ENCODE data around the gene BPGM. TPM values are rescaled to one million over a fixed set of nuclear protein-coding genes. Genes with fewer than 3 reads are reported as not detected.

BPGM gene
- total RNA-seq, 1 experiment from 2014 or later, result 10.0 TPM

DNA sequence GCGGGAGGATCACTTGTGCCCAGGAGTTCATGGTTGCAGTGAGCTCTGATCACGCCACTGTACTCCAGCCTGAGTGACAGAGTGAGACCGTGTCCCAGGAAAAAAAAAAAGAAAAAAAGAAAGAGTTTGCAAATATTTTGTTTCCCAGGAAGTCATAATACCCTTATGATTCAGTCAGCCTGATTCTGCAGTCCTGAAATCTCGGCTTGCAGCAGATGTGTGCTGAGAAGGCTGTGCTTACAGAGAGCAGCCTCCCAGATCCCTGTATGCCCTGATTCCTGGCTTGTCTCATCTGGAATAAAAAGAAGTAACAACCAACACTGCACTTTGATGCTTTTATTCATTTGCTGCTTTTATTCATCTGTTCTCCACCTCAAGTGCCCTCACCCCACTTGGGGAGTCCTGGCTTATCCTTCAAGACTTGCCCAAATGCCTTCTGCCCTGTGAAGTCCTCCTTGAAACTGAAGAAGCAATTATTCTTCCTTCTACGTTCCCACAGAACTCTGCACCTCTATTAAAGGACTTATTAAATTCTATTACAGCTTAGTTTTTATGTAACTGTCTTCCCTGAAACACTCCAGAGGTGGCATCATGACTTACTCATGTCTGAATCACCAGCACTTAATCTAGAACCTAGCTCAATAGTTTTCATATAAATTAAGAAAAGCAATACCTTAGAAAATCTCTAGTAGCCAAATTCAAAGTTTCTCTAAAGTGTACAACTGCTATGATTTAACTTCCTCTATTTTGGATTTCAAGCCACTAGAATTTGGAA lies 27.7 kb upstream of the BPGM start:
- Histone ChIP-seq H3K9me2 (ENCODE audit: insufficient read depth) (no peaks in the 10 kb centered on the region), H3K27ac (ENCODE audit: low read depth, low read length) (no peak overlapping the region), H4K20me1 (ENCODE audit: insufficient read depth) (no peaks in the 10 kb centered on the region), H3K4me3 (replicated peaks in 1 of 2; ENCODE audit: low read depth in 1 of 2, low read length in 2 of 2) (no peak overlapping the region), H3K36me3 (ENCODE audit: control insufficient read depth in 1 of 2, insufficient read depth in 2 of 2, low read length in 2 of 2) (no peaks in the 10 kb centered on the region), H2AFZ (ENCODE audit: low read depth, low read length, poor library complexity, severe bottlenecking) (no peak overlapping the region), H3K4me2 (ENCODE audit: low read length) (no peak overlapping the region), H3K9me3 (ENCODE audit: control insufficient read depth in 1 of 2, insufficient read depth in 1 of 2, low read depth in 1 of 2, low read length in 2 of 2) (no peaks in the 10 kb centered on the region), H3K4me1 (ENCODE audit: control insufficient read depth in 1 of 2, insufficient read depth in 2 of 2, low read length in 2 of 2) (peaks cover 0 to 3% of the 10 kb centered on the region in 2 experiments; a peak in 1 of 4 replicates), H3K79me2 (ENCODE audit: insufficient read depth, low read length) (no peaks in the 10 kb centered on the region), H3K27me3 (ENCODE audit: insufficient read depth, low read length) (peaks cover 11% of the 10 kb centered on the region; the same call in 1 of the 2 replicates), H3K9ac (ENCODE audit: low read length) (no peak overlapping the region)
- ATAC-seq, result no peak
- TF ChIP-seq, protein P1, sequence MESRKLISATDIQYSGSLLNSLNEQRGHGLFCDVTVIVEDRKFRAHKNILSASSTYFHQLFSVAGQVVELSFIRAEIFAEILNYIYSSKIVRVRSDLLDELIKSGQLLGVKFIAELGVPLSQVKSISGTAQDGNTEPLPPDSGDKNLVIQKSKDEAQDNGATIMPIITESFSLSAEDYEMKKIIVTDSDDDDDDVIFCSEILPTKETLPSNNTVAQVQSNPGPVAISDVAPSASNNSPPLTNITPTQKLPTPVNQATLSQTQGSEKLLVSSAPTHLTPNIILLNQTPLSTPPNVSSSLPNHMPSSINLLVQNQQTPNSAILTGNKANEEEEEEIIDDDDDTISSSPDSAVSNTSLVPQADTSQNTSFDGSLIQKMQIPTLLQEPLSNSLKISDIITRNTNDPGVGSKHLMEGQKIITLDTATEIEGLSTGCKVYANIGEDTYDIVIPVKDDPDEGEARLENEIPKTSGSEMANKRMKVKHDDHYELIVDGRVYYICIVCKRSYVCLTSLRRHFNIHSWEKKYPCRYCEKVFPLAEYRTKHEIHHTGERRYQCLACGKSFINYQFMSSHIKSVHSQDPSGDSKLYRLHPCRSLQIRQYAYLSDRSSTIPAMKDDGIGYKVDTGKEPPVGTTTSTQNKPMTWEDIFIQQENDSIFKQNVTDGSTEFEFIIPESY (IDR thresholded peaks at IDR 0.05; ENCODE audit: extremely low read depth, insufficient replicate concordance, low read length), result no peak
- TF ChIP-seq, protein P2, sequence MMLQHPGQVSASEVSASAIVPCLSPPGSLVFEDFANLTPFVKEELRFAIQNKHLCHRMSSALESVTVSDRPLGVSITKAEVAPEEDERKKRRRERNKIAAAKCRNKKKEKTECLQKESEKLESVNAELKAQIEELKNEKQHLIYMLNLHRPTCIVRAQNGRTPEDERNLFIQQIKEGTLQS (IDR thresholded peaks at IDR 0.05), result no peak
- TF ChIP-seq EZH2phosphoT487 (IDR thresholded peaks at IDR 0.05; ENCODE audit: borderline replicate concordance) (no peak), SIN3A (IDR thresholded peaks at IDR 0.05; ENCODE audit: low read depth) (no peak), ZFX (IDR thresholded peaks at IDR 0.05) (no peak), FOSL1 (IDR thresholded peaks at IDR 0.05; ENCODE audit: low read depth) (no peak), CEBPB (IDR thresholded peaks at IDR 0.05; ENCODE audit: low read depth) (no peak), JUND (IDR thresholded peaks at IDR 0.05) (no peak), POLR2A (IDR thresholded peaks at IDR 0.05; ENCODE audit: borderline replicate concordance, extremely low read depth, insufficient read depth, insufficient read length) (no peak), ZNF274 (IDR thresholded peaks at IDR 0.05; ENCODE audit: low read depth, low read length) (no peak), SP1 (IDR thresholded peaks at IDR 0.05; ENCODE audit: low read depth) (no peak), CBX3 (IDR thresholded peaks at IDR 0.05; ENCODE audit: low read depth) (no peak), EZH2 (IDR thresholded peaks at IDR 0.05) (no peak), SRF (IDR thresholded peaks at IDR 0.05; ENCODE audit: low read depth) (no peak), POLR2AphosphoS5 (IDR thresholded peaks at IDR 0.05; ENCODE audit: low read depth, low read length) (no peak), ELF1 (IDR thresholded peaks at IDR 0.05; ENCODE audit: borderline replicate concordance, low read depth) (no peak)
- TF ChIP-seq, protein P3, sequence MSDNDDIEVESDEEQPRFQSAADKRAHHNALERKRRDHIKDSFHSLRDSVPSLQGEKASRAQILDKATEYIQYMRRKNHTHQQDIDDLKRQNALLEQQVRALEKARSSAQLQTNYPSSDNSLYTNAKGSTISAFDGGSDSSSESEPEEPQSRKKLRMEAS (IDR thresholded peaks at IDR 0.05), result no peak
- TF ChIP-seq, protein P4, sequence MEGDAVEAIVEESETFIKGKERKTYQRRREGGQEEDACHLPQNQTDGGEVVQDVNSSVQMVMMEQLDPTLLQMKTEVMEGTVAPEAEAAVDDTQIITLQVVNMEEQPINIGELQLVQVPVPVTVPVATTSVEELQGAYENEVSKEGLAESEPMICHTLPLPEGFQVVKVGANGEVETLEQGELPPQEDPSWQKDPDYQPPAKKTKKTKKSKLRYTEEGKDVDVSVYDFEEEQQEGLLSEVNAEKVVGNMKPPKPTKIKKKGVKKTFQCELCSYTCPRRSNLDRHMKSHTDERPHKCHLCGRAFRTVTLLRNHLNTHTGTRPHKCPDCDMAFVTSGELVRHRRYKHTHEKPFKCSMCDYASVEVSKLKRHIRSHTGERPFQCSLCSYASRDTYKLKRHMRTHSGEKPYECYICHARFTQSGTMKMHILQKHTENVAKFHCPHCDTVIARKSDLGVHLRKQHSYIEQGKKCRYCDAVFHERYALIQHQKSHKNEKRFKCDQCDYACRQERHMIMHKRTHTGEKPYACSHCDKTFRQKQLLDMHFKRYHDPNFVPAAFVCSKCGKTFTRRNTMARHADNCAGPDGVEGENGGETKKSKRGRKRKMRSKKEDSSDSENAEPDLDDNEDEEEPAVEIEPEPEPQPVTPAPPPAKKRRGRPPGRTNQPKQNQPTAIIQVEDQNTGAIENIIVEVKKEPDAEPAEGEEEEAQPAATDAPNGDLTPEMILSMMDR (IDR thresholded peaks at IDR 0.05 in 2 of 3, conservative IDR thresholded peaks at IDR 0.05 in 1 of 3; ENCODE audit: borderline replicate concordance in 1 of 3, insufficient read depth in 1 of 3, low read depth in 2 of 3, low read length in 2 of 3), result no peak
- TF ChIP-seq, protein P5, sequence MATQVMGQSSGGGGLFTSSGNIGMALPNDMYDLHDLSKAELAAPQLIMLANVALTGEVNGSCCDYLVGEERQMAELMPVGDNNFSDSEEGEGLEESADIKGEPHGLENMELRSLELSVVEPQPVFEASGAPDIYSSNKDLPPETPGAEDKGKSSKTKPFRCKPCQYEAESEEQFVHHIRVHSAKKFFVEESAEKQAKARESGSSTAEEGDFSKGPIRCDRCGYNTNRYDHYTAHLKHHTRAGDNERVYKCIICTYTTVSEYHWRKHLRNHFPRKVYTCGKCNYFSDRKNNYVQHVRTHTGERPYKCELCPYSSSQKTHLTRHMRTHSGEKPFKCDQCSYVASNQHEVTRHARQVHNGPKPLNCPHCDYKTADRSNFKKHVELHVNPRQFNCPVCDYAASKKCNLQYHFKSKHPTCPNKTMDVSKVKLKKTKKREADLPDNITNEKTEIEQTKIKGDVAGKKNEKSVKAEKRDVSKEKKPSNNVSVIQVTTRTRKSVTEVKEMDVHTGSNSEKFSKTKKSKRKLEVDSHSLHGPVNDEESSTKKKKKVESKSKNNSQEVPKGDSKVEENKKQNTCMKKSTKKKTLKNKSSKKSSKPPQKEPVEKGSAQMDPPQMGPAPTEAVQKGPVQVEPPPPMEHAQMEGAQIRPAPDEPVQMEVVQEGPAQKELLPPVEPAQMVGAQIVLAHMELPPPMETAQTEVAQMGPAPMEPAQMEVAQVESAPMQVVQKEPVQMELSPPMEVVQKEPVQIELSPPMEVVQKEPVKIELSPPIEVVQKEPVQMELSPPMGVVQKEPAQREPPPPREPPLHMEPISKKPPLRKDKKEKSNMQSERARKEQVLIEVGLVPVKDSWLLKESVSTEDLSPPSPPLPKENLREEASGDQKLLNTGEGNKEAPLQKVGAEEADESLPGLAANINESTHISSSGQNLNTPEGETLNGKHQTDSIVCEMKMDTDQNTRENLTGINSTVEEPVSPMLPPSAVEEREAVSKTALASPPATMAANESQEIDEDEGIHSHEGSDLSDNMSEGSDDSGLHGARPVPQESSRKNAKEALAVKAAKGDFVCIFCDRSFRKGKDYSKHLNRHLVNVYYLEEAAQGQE (IDR thresholded peaks at IDR 0.05; ENCODE audit: low read depth), result no peak
- ChIA-PET RAD21 (ENCODE audit: low non-redundant PET in 1 of 2, low total read pairs in 2 of 2, uncharacterized antibody in 2 of 2, unreplicated experiment in 2 of 2) (no interaction called here), CTCF (interaction anchor here (1.8 to 2.5 kb wide), 2 partner anchors 14 to 186 kb away, joined by 5 to 8 read pairs; no protein-coding TSS in a partner anchor), POLR2A (no interaction called here)
- no TSS peak for BruUV-seq (replicated peaks)
- DNase-seq (ENCODE audit: low read depth, low spot score), result no peak
- intact Hi-C loops (cut with micrococcal nuclease), result no loop called here

Data from HCT116 (cell line).